Stimulated activated CD4-positive, alpha-beta T cell treated with anti-CD3 and anti-CD28 coated beads, Interleukin-2, amount 100 ng/mL, for 48 hours (primary cell): ENCODE measurements around the gene UST.

Experiments used
- DNase-seq, 2 donors: peaks; one replicate each; pipeline ENCODE4 v3.0.0-alpha.2; 2020

Gene UST

DNA sequence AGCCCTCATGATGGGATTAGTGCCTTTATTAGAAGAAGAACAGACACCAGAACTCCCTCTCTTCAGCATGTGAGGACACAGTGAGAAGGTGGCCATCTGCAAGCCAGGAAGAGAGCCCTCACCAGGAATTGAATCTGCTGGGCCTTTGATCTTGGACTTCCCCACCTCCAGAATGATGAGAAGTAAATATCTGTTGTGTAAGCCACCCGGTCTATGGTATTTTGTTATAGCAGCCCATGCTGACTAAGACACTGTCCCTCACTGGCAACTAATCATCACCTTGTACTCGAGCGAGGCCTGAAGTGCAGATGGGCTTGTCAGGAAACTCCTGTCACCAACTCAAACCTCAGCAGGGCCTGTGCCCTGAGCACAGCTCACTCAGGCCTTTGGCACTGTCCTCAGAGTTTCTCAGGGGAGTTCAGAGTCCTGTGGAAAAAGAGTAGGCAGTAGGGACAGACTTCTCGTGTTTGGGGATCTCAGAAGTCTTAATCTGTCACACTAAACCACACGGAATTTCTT lies 62.0 kb downstream of the UST start:
- DNase-seq: no peak

DNA sequence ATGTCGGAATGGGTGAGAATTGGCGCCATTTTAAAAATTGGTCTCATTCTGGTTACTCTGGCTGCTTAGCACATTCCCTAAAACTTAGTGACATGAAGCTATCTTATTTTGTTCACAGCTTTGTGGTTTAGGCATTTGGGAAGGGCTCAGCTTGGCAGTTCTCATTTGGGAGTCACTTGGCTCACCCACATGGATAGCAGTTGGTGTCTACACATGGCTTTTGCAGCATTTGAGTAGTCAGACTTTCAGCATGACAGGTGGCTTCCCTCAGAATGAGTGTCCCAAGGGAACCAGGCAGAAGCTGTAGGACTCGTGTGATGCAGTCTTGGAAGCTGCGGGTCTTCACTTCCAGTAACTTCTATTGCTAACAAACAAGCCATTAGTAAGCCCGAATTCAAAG lies 64.6 kb downstream of the UST start:
- DNase-seq: no peak

DNA sequence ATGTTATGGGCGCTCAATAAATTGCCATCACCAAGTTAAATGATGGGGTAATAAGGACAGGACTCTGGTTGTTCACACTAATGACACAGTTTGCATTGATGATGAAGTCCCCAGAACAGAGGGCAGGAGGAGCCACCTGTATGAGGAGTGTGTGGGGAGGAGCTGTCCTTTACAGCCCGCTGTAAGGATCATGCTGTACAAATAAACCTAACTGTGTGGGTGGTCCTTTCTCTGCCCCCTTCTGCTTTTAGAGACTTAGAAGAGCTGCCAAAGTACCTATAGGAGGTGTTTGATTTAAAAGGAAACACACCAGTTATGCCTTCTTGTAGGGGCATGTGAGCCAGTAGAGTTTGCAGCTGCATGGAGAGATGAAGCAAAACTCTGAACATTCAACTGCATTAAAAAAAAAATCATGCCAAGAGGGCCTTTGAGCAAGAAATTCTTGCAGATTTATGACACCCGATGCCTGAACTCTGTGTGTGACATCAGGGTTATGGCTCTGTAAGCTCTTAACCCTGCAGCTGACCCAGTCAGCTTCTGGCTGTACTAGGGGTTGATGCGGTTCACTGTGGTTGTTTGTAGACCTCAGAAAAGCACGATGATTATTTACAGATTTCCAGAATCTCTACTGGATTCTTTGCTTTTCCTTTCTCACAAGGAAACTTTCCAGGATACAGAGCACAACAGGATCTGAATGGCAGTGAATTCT lies 67.4 kb downstream of the UST start:
- DNase-seq: no peak

DNA sequence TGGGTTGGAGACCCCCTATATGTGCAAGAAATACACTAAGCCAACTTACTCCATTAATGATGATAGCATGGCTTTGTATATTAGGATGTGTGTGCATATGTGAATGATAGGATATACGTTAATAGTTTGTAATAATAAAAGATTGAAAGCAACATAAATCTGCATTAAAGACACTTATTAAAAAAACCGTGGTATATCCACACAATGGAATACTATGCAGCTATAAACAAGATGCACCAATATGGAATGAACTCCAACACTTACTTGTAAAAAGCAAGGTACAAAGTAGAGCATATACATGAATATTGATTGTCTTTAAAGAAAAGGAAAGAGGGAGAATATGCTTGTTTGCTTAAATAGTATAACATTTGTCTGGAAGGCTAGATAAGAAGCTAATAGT lies 68.0 kb downstream of the UST start:
- no peak for DNase-seq

DNA sequence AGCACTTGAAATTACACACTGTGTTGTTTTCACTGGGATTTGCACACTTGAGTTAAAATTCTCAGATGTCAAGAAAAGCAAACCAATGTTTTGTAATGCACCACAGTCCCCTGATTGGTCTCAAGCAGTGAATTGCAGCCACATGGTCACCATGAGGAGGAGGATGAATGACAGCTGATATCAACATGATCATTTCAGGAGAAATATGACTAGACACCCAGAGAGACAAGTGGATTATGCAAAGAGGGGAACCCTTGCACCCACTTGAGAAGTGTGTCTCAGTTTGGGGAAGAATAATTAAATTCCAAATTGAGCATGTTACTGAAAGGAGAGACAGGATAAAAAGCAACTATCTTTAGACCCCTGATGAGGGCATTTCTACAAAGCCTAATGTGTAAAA lies 69.3 kb downstream of the UST start:
- DNase-seq: no peak

DNA sequence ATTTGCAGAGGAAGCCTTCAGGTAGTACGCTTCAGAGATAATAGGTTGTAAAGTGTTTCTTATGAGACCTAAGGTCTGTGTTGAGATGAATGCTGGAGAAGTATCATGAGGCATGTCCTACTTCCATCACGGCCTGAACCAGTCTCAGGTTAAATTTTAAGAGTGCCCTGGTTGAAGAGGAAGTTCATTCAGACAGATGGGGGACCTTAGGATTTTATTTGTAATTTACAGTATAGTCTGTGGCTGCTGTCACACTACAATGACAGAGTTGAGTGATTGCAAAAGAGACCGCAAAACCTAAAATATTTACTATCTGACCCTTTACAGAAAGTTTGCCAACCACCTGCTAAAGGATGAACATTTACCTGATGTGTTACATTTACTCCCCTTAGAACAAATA lies 70.9 kb downstream of the UST start:
- DNase-seq: no peak

DNA sequence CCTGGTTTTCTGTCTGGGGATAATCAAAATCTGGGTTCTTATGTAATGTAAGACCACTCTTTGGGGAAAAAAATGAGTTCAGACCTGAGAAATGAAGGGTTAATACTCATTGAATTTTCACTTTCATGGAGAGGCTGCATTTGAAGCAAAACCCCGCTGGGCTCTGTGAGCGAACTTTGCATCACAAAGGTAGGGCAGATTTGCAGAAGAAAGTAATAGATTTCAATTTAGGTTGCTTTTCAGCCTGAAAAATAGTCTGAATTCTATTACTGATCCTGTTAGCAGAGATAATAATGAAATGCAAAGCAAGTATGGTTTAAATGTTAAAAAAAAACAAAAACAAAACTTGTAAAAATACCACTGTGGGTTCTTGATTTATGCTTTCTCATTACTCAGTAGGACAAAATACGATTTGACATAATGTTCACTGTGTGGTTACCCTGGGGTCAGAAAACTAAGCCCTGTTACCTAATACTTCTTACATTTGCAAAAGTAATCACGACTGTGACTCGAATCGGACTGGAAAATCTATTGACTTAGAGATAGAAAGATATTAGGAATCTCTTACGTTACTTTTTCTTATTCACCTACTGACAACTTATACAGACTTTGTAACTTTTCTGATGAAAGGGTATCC lies 72.2 kb downstream of the UST start:
- DNase-seq: no peak

DNA sequence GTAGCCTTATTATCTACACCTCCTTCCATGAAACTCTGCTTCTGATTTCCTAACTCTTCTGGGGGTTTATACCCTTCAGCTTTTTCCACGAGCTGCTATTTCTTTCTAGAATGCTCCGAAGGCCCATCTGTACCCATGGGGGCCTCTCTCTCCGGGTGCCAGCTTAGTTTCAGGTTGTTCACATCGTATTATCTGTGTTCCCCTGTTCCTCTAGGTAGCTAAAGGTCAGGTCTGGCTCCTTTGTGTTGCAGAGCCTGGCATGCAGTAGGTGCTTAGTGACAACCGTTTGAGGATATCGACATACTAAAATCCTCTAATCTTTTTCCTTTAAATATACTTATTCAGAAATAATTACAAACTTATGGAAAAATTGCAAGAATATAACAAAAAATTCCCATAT lies 73.0 kb downstream of the UST start:
- no peak for DNase-seq

DNA sequence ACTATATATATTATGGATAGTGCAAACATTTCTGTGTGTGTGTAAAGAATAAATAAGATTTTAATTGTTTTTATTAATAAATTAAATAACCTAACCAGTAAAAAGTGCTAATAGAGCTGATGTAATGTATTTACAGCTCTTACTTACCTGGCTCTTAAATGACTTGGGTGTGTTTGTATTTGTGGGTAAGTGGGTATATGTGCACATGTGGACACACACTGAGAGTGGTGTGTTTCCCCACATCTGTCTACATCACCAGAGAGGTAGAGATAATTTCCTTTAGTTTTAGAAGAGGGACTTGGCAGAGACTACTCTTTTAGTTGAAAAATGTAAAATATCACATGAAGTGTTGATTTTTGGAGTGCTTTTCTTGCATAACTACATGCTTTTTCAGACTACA lies 76.0 kb downstream of the UST start:
- no peak for DNase-seq

DNA sequence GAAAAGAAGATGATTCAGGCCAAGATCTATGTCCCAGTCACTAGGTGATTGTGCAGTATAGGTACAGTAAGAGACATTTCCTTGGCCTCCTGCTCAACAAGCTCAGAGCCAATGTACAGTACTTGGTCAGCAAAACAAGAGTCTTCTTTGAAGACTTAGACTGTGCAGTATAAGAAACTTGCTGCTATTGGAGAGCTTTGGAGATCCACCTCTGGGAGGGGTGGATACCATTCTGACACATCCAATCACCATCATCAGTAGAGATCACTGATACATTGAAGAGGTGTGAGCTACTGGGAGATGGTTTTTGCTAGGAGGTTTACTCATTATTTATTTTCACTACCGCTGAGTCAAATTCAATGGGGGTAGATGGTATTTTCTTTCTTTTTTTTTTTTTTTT lies 77.5 kb downstream of the UST start:
- no peak for DNase-seq

DNA sequence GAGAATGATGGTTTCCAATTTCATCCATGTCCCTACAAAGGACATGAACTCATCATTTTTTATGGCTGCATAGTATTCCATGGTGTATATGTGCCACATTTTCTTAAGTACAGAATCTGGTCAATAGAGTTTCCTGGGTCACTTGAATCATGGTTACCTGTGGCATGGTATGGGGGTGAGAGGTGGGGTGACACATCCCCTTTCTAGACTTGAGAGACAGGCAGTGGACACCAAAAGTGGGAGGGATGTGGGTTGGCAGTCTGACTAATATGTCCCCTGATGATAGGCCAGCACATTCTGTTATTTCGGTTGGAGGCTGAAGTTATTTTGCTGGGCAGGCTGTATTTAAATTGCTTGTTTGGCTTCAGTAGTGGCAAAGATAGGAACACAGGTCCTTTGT lies 78.1 kb downstream of the UST start:
- no peak for DNase-seq

DNA sequence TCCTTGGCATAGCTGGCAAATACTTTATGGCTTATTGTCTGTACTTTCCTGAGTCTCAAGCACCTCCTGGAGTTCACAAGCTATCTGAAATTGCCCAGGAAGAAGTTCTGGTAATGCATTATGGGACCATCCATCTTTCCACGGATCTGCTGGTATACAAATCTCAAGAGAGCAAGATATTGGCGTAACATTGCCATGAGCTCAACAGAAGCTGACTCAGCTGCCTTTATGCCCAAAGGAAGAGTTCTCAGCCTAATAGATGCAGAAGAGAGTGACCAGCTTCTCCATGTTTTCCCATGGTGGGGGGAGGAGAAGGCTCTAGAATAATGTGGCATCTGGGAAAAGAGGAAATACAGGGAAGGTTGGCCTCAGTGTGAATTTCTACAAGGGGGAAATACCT lies 78.7 kb downstream of the UST start:
- no peak for DNase-seq

DNA sequence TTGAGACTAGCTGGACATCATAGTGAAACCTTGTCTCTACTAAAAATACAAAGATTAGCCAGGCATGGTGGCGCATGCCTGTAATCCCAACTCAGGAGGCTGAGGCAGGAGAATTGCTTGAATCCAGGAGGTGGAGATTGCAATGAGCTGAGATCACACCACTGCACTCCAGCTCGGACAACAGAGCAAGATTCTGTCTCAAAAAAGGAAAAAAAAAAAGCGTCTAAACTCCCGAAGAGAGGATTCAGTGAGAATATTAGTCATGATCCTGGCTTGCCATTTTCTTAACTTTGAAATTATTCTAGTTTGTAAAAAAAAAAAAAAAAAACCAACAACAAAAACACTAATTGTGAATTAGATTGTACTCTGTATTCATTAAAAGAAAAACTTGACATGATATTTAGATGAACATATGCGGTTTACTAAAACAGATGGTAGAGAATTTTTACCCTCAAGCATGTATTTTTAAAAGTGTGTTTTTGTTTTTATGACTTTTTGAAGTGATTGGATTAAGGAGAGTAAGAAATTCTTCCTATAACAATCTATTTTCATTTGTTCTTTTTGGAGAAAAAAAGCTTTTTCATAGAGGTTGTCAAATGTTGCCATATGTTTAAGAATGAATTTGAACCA lies 80.7 kb downstream of the UST start:
- DNase-seq: no peak

DNA sequence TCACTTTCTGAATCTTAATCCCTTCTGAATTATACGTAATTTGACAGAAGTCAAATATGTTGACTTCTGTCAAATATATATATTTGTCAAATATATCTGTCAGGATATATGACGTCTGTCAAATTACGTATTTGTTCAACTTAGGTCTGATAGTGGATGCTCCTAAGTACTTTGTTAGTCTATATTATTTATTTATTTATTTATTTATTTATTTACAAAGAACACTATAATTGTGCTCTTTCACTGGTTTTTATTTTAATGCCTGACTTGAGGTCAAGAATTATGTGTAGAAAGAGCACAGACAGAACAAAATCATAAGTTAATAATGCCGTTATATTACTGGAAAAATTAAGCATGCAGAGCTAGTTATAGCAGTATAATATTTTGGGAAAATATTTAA lies 81.2 kb downstream of the UST start:
- DNase-seq: no peak

DNA sequence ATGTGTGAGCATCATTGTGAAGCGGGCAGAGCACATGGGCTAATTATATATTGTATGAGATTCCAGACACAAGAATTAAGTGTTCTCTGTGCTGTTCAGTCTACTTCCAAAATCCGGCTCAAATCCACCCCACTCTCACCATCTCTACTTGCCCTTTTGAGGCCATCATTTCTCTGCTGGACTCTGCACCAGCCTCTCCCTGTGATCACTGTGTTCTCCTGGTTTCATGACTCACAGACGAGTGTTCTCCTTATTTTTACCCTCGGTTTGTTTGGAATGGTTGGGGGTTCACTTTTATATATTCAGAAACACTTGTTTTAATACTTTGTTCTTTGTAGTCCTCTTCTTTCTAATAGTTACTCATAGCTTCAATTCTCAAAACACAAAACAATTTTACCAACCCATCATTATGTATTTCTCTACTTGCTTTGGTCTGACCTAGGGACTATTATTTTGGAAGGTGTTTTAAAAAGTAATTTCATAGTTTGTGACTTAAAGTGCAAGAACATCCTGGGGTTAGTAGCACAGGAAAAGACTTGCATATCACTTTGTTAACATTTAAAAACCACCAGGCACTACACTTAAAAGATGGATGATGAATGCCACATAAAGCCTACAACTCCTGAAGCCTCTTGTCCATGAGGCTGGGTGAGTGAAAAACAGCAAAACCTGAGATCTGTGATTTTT lies 82.7 kb downstream of the UST start:
- no peak for DNase-seq

DNA sequence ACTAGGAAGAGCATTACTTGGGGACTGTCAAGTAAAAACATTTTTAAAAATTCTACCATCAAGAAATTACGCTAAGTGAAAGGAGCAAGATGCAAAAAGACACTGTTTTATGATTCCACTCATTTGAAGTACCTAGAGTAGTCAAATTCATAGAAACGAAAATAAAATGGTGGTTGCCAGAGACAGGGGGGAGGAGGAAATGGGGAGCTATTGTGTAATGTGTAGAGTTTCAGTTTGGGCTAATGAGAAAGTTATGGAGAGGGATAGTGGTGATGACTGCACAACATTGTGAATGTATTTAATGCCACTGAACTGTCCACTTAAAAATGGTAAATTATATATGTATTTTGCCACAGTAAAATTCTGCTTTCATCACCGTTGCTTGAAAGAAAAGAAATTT lies 83.8 kb downstream of the UST start:
- DNase-seq: no peak

DNA sequence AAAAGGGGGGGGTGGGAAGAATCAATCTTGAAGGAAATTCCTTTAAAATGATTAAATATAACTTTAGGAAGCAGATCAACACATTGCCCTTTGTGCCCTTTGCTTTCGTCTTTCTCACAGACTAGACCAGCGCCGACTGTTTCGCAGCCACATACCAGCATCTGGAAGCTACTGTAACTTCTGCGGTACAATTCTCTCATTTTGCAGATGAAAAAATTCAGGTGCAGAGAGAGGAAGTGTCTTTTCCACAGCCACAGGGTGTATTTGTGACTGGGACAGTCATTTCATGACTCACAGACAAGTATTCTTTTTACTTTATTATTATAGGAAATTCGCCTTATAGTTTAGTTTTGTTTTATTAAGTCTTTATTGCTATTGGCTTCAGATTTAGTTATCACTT lies 84.2 kb downstream of the UST start:
- peak in 1 of 2 donors; percentile 23 for DNase-seq

DNA sequence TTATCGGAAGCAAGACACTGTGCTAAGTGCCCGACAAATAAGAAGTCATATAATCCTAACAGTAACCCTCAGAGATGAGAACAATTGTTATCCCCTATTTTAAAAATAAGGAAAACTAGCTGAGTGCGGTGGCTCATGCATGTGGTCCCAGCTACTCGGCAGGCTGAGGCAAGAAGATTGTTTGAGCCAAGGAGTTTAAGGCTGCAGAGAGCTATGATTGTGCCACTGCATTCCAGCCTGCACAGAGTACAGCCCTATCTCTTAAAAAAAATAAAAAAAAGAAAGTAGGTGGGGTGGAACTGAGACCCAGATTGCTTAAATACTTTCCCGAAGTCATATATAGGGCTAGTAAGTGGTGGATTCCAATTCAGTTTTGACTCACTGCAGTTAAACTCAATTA lies 84.7 kb downstream of the UST start:
- DNase-seq: no peak

DNA sequence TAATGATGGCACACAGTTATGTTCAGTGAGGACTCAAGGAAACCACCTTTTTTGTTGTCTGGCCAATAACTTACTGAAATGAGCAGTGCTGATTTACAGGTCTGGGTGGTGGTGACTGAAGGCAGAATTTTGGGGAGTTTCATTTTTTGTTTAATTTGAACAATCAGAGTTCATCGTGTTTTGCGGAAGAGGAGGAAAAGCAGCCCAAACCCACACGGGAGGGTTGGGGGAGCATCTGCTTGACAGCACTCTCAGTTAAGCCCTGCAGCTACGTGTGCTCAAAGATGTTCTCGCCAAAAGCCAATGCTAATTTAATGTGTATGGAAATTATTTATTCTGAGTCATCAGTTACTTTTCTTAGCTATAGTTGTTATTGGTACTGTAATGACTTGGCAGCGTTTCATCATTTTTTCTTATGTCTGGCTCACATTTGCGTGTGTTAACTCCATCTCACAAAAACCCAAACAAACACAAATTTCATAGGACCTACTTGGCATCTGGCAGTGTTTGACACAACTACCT lies 89.2 kb downstream of the UST start:
- DNase-seq: peak in 1 of 2 donors; percentile 18

DNA sequence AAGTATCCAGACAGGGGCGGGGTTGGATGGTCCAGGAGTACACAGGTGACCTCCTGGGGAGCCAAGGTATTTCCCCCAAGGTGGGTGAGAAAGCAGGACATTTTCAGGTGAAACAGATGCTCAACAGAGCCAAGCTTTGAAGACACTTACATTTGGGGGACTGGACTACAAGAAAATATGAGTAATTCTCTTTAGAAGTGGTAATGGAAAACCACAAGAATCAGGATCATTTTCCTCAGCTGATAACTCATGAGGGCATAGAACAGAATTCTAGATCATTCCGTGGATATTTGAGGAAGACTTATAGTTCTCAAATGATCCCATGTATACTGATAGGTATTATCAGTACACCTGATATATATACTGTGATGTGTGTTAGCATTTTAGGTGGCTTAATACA lies 89.9 kb downstream of the UST start:
- DNase-seq: no peak

DNA sequence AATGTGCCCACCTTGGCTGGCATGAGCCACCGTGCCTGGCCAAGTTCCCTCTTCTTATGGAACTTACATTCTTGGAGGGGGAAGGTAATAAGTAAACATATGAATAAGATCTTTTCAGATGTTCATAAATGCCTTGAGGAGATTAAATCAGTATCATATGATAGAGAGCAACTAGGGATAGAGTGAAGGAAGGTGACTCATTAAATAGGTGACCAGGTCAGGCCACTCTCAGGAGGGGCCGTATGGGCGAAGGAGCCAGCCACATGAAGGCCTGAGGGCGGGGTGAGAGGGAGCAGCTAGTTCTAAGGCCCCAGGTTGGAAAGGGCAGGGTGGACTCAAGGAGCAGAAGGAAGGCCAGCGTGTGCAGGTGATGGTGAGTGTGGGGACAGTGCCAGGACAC lies 91.1 kb downstream of the UST start:
- DNase-seq: no peak

DNA sequence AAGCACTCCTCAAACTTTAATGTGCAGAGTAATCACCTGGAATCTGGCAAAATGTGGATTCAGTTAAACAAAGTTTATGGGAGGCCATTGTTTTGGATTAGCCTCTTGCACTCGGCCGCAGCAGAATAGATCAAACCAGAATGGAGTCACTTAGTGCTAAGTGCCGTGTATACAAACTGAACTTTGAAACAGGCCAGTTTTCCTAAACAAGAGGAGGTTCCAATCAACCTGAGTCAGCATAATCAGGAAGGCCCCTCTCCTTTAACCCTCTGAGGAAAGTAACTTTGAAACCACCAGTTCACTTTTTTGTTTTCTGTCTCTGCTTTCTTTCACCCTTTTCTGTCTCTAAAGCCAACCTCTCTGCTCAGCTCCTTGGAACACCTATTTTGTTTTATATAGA lies 92.2 kb downstream of the UST start:
- DNase-seq: no peak

DNA sequence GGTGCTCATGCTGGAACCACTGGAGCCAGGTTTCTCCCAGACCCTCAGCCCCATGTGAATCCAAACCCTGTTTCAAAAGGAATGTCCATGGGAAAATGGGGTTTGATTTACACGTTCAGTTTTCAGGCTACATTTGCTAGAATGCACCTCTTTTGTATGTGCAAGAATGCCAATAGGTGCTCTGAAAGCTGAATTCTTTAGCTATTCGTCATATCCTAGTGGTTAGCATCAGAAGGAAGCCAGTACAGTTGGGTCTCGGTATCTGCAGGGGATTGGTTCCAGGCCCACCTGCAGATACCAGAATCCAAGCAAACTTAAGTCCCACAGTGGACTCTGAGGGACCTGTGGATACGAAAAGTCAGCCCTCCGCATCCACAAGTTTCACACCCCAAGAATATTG lies 93.4 kb downstream of the UST start:
- no peak for DNase-seq
